HepG2 (cell line): ENCODE measurements around the gene PPM1H. TPM values are rescaled to one million over a fixed set of nuclear protein-coding genes. Genes with fewer than 3 reads are reported as not detected.

Experiments
- AGO1 ChIP-seq: fragments of 200-400 bp; formaldehyde crosslinking; IDR thresholded peaks from 2 replicates; pipeline ENCODE4 v1.6.1; 2017; ENCODE audit warnings: mild to moderate bottlenecking, low read depth, low read length, moderate library complexity; ENCODE audit not compliant: poor library complexity, severe bottlenecking
- ATF7 ChIP-seq, 2 experiments: fragments of 450-650 bp in 1 of 2; sonication (generic) in 1 of 2; formaldehyde crosslinking in 1 of 2; IDR thresholded peaks; 2 replicates each; pipeline versions ENCODE4 v1.4.0 to v1.6.1; 2016 to 2020; ENCODE audit warnings: antibody characterized with exemption in 1 of 2, mild to moderate bottlenecking in 1 of 2, missing genetic modification reagents in 1 of 2
- BRF2 ChIP-seq: sonication (generic); formaldehyde crosslinking; IDR thresholded peaks from 2 replicates; pipeline ENCODE4 v1.8.1; 2022; ENCODE audit warnings: mild to moderate bottlenecking, missing genetic modification reagents
- CC2D1A ChIP-seq: sonication (generic); formaldehyde crosslinking; IDR thresholded peaks from 2 replicates; pipeline ENCODE4 v1.8.1; 2023; ENCODE audit warnings: mild to moderate bottlenecking, missing genetic modification reagents
- CHD4 ChIP-seq: fragments of 200-600 bp; sonication (generic); IDR thresholded peaks from 2 replicates; pipeline ENCODE4 v1.7.0; 2017; ENCODE audit warnings: mild to moderate bottlenecking, low read length, borderline replicate concordance
- DR1 ChIP-seq: sonication (generic); formaldehyde crosslinking; IDR thresholded peaks from 2 replicates; pipeline ENCODE4 v1.8.0; 2021; ENCODE audit warnings: mild to moderate bottlenecking, missing genetic modification reagents, inconsistent platforms
- EEA1 ChIP-seq: sonication (generic); formaldehyde crosslinking; IDR thresholded peaks from 2 replicates; pipeline ENCODE4 v1.5.1; 2020; ENCODE audit warnings: mild to moderate bottlenecking, missing genetic modification reagents, borderline replicate concordance
- FOXM1 ChIP-seq: sonication (generic); formaldehyde crosslinking; IDR thresholded peaks from 2 replicates; pipeline ENCODE4 v1.5.0; 2020; ENCODE audit warnings: missing genetic modification reagents
- MED1 ChIP-seq: sonication (generic); formaldehyde crosslinking; IDR thresholded peaks from 2 replicates; pipeline ENCODE4 v1.4.0; 2020; ENCODE audit warnings: missing genetic modification reagents
- MTF1 ChIP-seq: sonication (generic); formaldehyde crosslinking; IDR thresholded peaks from 2 replicates; pipeline ENCODE4 v1.5.0; 2020; ENCODE audit warnings: missing genetic modification reagents
- PBX3 ChIP-seq: sonication (generic); formaldehyde crosslinking; IDR thresholded peaks from 2 replicates; pipeline ENCODE4 v1.8.1; 2023; ENCODE audit warnings: missing genetic modification reagents, inconsistent platforms, borderline replicate concordance
- PLRG1 ChIP-seq: fragments of 450-650 bp; conservative IDR thresholded peaks from 2 replicates; pipeline ENCODE4 v1.6.1; 2016
- RAD21 ChIP-seq: fragments of 450-650 bp; formaldehyde crosslinking; IDR thresholded peaks from 2 replicates; pipeline ENCODE4 v1.5.0; 2020; ENCODE audit warnings: mild to moderate bottlenecking
- SIX1 ChIP-seq: sonication (generic); formaldehyde crosslinking; IDR thresholded peaks from 2 replicates; pipeline ENCODE4 v1.4.0; 2020; ENCODE audit warnings: missing genetic modification reagents, borderline replicate concordance
- TBX2 ChIP-seq: sonication (generic); formaldehyde crosslinking; IDR thresholded peaks from 2 replicates; pipeline ENCODE4 v1.5.0; 2020; ENCODE audit warnings: missing genetic modification reagents, mild to moderate bottlenecking, borderline replicate concordance
- TRIM24 ChIP-seq: sonication (generic); formaldehyde crosslinking; IDR thresholded peaks from 2 replicates; pipeline ENCODE4 v1.8.0; 2022; ENCODE audit warnings: mild to moderate bottlenecking, missing genetic modification reagents
- ZBTB34 ChIP-seq: sonication (generic); formaldehyde crosslinking; IDR thresholded peaks from 2 replicates; pipeline ENCODE4 v1.8.0; 2022; ENCODE audit warnings: mild to moderate bottlenecking, missing genetic modification reagents
- ZFP90 ChIP-seq: sonication (generic); formaldehyde crosslinking; IDR thresholded peaks from 2 replicates; pipeline ENCODE4 v1.8.0; 2022; ENCODE audit warnings: missing genetic modification reagents, mild to moderate bottlenecking, inconsistent platforms, borderline replicate concordance
- ZNF337 ChIP-seq: sonication (generic); formaldehyde crosslinking; IDR thresholded peaks from 2 replicates; pipeline ENCODE4 v1.5.1; 2020; ENCODE audit warnings: missing genetic modification reagents, low read depth, mild to moderate bottlenecking, borderline replicate concordance
- ZNF770 ChIP-seq: sonication (generic); formaldehyde crosslinking; IDR thresholded peaks from 2 replicates; pipeline ENCODE4 v1.5.0; 2020; ENCODE audit warnings: mild to moderate bottlenecking, missing genetic modification reagents
- polyA plus RNA-seq, 8 experiments: library from polyadenylated mRNA; depleted of rRNA in 3 of 8; stranded (reverse) in 7 of 8; unstranded in 1 of 8; fragments of >200 nt; fragmentation: Illumina TruSeq in 4 of 8; extraction: Trizol in 4 of 8; gene quantifications; 2 replicates each; pipeline versions ENCODE4 v1.2.1 to v1.2.3, GENCODE V29; 2011 to 2016; ENCODE audit warnings: low read depth in 4 of 8, missing spikeins in 1 of 8, mixed read lengths in 1 of 8; ENCODE audit not compliant: insufficient read depth in 1 of 8
- total RNA-seq, 5 experiments: library from RNA; depleted of rRNA; stranded (reverse); fragments of >200 nt; fragmentation: Illumina TruSeq; extraction: Trizol; gene quantifications; 2 replicates each; pipeline ENCODE4 v1.2.3, GENCODE V29; 2016; ENCODE audit warnings: low read depth in 1 of 5

Gene PPM1H
- total and polyA plus RNA-seq, 2 of the 13 experiments (the other 11 are each of a cell fraction or from before 2014, with no cell fraction given), result 29.1 to 38.1 TPM

GRCh38 chr12:62895351-62895877 lies 39.5 kb downstream of the PPM1H start (continued):
- TF ChIP-seq PBX3 (CRISPR knock-in tag) (no peak), RAD21 (CRISPR knock-in tag) (no peak), CHD4 (no peak), SIX1 (peak; percentile 91), DR1 (CRISPR knock-in tag) (no peak), AGO1 (no peak), ZBTB34 (no peak), MTF1 (no peak), BRF2 (CRISPR knock-in tag) (no peak), FOXM1 (CRISPR knock-in tag) (no peak), ATF7 (IDR thresholded peaks at IDR 0.05) (no peak), ATF7 (CRISPR knock-in tag; IDR thresholded peaks at IDR 0.05) (no peak), CC2D1A (CRISPR knock-in tag) (no peak), ZNF337 (CRISPR knock-in tag) (no peak), ZFP90 (CRISPR knock-in tag) (0 out of 2 replicates have a peak, but pooled peaks have one; percentile 55), ZNF770 (CRISPR knock-in tag) (no peak), TBX2 (peak; percentile 24; the same call in 1 of the 2 replicates), MED1 (no peak), PLRG1 (no peak), TRIM24 (no peak), EEA1 (CRISPR knock-in tag) (no peak)
